Omental fat pad (tissue), 4 donors: Measurements from ENCODE around the gene LRRC14B. TPM values are rescaled to one million over a fixed set of nuclear protein-coding genes. Genes with fewer than 3 reads are reported as not detected.

Source experiments
- ATAC-seq: fragments of 150-250 bp; one replicate; pipeline ENCODE4 v1.9.1; 2016; ENCODE audit warnings: mild to moderate bottlenecking, moderate library complexity; ENCODE audit not compliant: low FRiP score
- DNase-seq: peaks from one replicate; pipeline ENCODE4 v3.0.0-alpha.2; 2019; ENCODE audit warnings: low spot score
- CTCF ChIP-seq, 3 donors: fragments of 450-650 bp; IDR thresholded peaks; one replicate each; pipeline ENCODE4 v1.5.1; 2016 to 2017; ENCODE audit warnings: antibody characterized with exemption in 3 of 3, mild to moderate bottlenecking in 3 of 3, moderate library complexity in 2 of 3
- total RNA-seq, 4 donors: library from RNA; depleted of rRNA; stranded (reverse); fragments of >200 nt; gene quantifications; one replicate each; pipeline ENCODE4 v1.1.0, GENCODE V29; 2016

Gene LRRC14B
- total RNA-seq, 4 donors from 2014 or later, result not detected

DNA sequence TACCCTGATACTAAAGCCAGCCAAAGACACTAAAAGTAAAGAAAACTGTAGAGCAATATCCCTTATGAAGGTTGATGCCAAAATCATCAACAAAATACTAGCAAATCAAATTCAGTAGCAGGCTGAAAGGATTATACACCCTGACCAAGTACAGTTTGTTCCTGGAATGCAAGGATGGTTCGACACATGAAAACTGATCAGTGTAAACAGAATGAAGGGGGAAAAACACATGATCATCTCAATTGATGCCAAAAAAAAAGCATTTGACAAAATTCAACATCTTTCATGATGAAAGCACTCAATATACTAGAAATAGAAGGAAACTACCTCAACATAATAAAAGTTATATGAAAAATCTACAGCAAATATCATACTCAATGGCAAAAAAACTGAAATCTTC is 43.5 kb upstream of the LRRC14B start:
- DNase-seq (no peak), ATAC-seq (no peak)
- no peak for TF ChIP-seq CTCF (IDR thresholded peaks at IDR 0.05)

DNA sequence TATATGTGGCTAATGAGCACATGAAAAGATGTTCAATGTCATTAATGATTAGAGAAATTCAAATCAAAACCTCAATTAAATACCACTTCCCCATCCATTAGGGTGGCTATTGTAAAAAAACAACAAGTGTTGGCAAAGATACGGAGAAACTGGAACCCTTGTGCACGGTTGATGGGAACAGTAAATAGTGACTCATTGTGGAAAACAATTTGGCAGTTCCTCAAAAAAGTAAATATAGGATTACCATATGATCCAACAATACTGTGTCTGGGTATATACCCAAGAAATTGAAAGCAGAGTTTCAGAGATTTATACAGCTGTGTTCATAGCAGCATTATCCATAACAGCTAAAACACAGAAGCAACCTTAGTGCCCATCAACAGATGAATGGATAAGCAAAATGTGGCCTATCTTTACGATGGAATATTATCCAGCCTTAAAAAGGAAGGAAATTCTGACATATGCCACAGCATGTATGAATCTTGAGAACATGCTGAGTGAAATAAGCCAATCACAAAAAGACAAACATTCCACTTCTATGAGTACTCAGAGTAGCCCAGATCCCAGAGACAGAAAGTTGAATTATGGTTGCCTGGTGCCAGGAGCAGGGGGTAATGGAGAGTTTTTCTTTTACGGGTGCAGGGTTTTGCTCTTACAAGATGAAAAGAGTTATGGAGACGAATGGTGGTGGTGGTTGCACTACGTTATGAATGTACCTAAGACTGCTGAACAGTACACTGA is 41.4 kb upstream of the LRRC14B start:
- no peak for TF ChIP-seq CTCF (IDR thresholded peaks at IDR 0.05)
- ATAC-seq (no peak), DNase-seq (no peak)

DNA sequence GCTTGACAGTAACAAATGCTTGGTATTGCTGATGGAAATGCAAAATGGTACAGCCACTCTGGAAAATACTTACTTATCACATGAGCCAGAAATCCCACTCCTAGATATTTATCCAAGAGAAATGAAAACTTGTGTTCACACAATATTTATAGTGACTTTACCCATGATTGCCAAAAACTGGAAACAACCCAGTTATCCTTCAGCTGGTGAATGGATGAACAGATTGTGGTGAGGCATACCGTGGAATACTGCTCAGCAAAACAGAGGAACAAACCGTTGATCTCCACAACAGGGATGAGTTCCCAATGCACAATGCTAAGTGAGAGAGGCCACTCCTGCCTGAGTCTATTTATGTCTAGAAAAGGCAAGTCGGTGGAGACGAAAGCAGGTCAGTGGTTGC is 40.5 kb upstream of the LRRC14B start:
- DNase-seq (no peak), ATAC-seq (no peak)
- no peak for TF ChIP-seq CTCF (IDR thresholded peaks at IDR 0.05)

DNA sequence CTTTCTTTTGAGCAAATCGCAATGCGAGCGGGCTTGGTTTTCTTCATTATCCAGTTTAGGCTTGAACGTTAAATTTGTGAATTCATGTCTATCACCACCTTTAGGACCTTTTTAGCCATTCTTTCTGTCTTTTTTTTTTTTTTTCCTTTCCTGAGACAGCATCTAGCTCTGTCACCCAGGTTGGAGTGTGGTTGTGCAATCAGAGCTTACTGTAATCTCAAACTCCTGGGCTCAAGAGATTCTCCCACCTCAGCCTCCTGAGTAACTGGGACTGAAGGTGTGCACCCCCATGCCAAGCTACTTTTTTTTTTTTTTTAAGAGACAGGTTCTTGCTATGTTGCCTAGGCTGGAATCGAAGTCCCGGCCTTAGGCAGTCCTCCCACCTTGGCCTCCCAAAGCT is 39.2 kb upstream of the LRRC14B start:
- no peak for TF ChIP-seq CTCF (IDR thresholded peaks at IDR 0.05)
- DNase-seq (no peak), ATAC-seq (no peak)

- no peak for TF ChIP-seq CTCF (IDR thresholded peaks at IDR 0.05)
- DNase-seq, result no peak
- ATAC-seq, result no peak
Observed at GRCh38 chr5:153256-153655, 38.0 kb upstream of the LRRC14B start.

DNA sequence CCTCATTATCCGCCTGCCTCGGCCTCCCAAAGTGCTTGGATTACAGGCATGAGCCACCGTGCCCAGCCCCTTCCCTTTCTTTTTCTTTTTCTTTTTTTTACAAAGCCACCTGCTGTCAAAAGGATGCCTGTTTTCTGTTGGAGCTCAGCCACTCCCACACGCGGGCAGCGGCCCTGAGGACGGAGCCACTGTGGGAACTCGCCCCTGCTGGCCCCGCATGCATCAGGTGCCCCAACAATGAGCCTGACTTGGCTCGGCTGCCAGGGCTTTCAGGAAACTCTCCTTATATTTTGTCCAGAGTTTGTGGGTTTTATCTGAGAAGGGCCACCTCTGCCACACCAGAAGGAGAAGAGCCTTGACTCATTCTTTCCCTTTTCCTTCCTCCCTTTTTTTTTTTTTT is 37.1 kb upstream of the LRRC14B start:
- ATAC-seq, result no peak
- TF ChIP-seq CTCF (IDR thresholded peaks at IDR 0.05), result no peak
- DNase-seq, result no peak

DNA sequence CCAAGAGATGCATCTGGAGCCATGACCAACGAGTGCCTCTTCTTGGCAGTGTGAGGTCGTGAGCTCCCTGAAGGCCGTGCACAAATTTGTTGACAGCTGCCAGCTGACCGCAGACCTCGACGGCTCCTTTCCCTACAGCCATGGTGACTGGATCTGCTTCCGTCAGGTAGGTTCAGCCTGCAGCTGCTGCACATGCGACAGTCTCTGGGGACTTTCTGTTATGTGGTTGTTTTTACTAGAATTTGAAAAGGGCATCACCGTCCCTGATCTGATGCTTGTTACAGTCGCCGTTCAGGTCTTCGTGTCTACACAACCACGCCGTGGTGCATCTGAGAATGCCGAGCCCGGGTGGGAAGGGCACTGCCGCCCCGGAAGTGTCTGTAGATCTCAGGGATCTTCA is 36.5 kb upstream of the LRRC14B start:
- no peak for DNase-seq

More for the DNA sequence above, 36.5 kb upstream of the LRRC14B start:
- ATAC-seq, result no peak
- TF ChIP-seq CTCF (IDR thresholded peaks at IDR 0.05), result no peak
